A673 (cell line): ENCODE data around the gene FRMD3. TPM values are rescaled to one million over a fixed set of nuclear protein-coding genes. Genes with fewer than 3 reads are reported as not detected.

ENCODE experiments used
- BruUV-seq: library from RNA; stranded (reverse); fragments of 400-500 nt; replicated peaks from 2 replicates; lab custom pipeline; 2021; lab: Mats Ljungman, UMichigan
- CTCF ChIA-PET: fragments of 300-600 bp; sonication (Branson Sonifier 250); formaldehyde crosslinking; loops from one replicate; lab custom pipeline; 2022; ENCODE audit warnings: antibody characterized with exemption; lab: Charles Lee
- POLR2A ChIA-PET: fragments of 300-600 bp; sonication (Branson Sonifier 250); formaldehyde crosslinking; loops from one replicate; lab custom pipeline; 2022; ENCODE audit warnings: antibody characterized with exemption; ENCODE audit not compliant: low non-redundant PET; lab: Charles Lee
- DNase-seq: peaks from one replicate; pipeline ENCODE4 v3.0.0-alpha.2; 2015; ENCODE audit warnings: low spot score
- H3K27ac ChIP-seq: fragments of 200-600 bp; sonication (generic); 2 replicates; pipeline ENCODE4 v1.5.1; 2016; ENCODE audit warnings: mixed run types, low read depth, mild to moderate bottlenecking, mixed read lengths, antibody characterized with exemption, low read length; ENCODE audit not compliant: poor library complexity, severe bottlenecking
- H3K27me3 ChIP-seq: fragments of 200-600 bp; sonication (generic); replicated peaks from 2 replicates; pipeline ENCODE4 v1.6.1; 2017; ENCODE audit warnings: mixed run types, low read depth, mild to moderate bottlenecking, mixed read lengths, antibody characterized with exemption, low read length; ENCODE audit not compliant: insufficient read depth, poor library complexity
- H3K36me3 ChIP-seq: fragments of 200-600 bp; sonication (generic); 2 replicates; pipeline ENCODE4 v1.6.1; 2016; ENCODE audit warnings: mixed run types, mild to moderate bottlenecking, mixed read lengths, antibody characterized with exemption, low read length; ENCODE audit not compliant: insufficient read depth, poor library complexity, severe bottlenecking
- H3K4me1 ChIP-seq: fragments of 200-600 bp; sonication (generic); 2 replicates; pipeline ENCODE4 v1.6.1; 2017; ENCODE audit warnings: mixed run types, mild to moderate bottlenecking, mixed read lengths, antibody characterized with exemption, low read length; ENCODE audit not compliant: insufficient read depth, poor library complexity, severe bottlenecking
- H3K4me3 ChIP-seq: fragments of 200-600 bp; sonication (generic); 2 replicates; pipeline ENCODE4 v1.5.1; 2016; ENCODE audit warnings: low read depth, mixed run types, mild to moderate bottlenecking, mixed read lengths, low read length; ENCODE audit not compliant: poor library complexity, severe bottlenecking
- H3K9me3 ChIP-seq: fragments of 200-600 bp; sonication (generic); 2 replicates; pipeline ENCODE4 v1.6.1; 2016; ENCODE audit warnings: mixed run types, low read depth, mild to moderate bottlenecking, mixed read lengths, antibody characterized with exemption, low read length; ENCODE audit not compliant: poor library complexity, severe bottlenecking
- CTCF ChIP-seq: fragments of 300-800, 200-600 bp; sonication (generic); conservative IDR thresholded peaks from 2 replicates; pipeline ENCODE4 v1.5.1; 2017; ENCODE audit warnings: low read depth, mild to moderate bottlenecking, antibody characterized with exemption, low read length, moderate library complexity, mixed read lengths
- EZH2 ChIP-seq: fragments of 200-600 bp; sonication (generic); IDR thresholded peaks from 2 replicates; pipeline ENCODE4 v1.6.1; 2017; ENCODE audit warnings: borderline replicate concordance, low read depth, mild to moderate bottlenecking, mixed read lengths, antibody characterized with exemption, low read length; ENCODE audit not compliant: poor library complexity, severe bottlenecking
- intact Hi-C: fragments of 100-400 bp; cut with micrococcal nuclease; formaldehyde crosslinking; loops from one replicate; pipeline ENCODE4 v1.10.0; 2022; ENCODE audit not compliant: unreplicated experiment
- total RNA-seq: library from RNA; stranded (reverse); gene quantifications from 2 replicates; pipeline ENCODE4 v1.2.3, GENCODE V29; 2021

FRMD3 gene
- total RNA-seq, 1 experiment from 2014 or later: 1.0 TPM

DNA sequence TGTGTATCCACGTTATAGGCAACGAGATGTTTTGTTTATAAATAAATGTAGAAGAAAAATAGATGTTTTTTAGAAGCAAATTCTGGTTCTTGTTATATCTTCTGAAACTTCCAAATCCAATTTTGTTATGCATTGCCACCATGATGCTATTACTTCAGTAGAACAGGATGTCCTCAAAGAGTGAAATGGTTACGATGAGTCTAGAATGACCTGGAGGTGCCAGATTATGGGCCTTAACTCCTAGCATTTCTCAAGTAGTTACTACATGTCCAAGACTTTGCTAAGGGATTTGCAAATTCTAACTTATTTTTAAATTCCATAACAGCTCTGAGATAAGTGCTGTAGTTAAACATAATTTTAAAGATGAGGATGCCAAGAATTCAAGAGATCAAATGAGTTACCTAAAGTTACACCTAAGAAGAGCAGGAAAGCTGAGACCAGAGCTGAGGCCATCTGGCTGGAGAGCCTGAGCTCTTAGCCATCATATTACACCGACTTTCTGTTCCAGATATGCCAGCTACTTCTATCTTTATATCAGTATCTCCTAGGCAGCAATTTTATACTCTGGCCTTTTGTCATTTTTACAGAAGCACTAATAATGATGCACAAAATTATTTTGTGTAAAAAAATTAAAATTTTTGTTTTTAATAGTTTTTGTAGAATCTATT is 302.0 kb downstream of the FRMD3 start:
- no TSS peak for BruUV-seq
- CTCF ChIA-PET: no interaction called here

DNA sequence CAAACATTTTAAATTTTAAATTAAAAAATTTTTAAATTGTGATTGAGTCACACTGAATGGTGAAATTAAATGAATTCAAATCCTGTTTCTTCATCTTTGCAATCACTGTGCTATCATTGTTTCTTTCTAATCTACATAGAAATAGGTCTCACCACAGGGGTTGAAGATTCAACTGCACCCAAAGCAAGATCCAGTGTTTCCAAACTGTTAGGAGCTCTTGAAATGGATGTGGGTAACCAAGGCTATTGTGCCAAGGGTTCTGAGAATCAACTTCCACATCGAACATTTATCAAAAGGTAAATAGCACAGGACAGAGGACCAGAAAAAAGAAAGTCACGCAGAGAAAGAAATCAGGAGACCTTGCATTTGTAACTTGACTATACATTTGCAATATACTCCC is 302.7 kb downstream of the FRMD3 start:
- ChIA-PET POLR2A (no interaction called here), CTCF (no interaction called here)
- H3K9me3 ChIP-seq: no peaks in the 10 kb centered on the region
- H3K4me1 ChIP-seq: no peaks in the 10 kb centered on the region
- no peak overlapping the region for H3K27ac ChIP-seq
- TF ChIP-seq CTCF: no peak
- no peak for TF ChIP-seq EZH2
- no TSS peak for BruUV-seq
- intact Hi-C loops: no loop called here
- DNase-seq: no peak
- H3K36me3 ChIP-seq: no peaks in the 10 kb centered on the region
- H3K27me3 ChIP-seq: no peaks in the 10 kb centered on the region
- no peak overlapping the region for H3K4me3 ChIP-seq

More for the DNA sequence above, 302.0 kb downstream of the FRMD3 start:
- H3K9me3 ChIP-seq: no peaks in the 10 kb centered on the region
- no peaks in the 10 kb centered on the region for H3K27me3 ChIP-seq
- intact Hi-C loops: no loop called here
- H3K4me1 ChIP-seq: no peaks in the 10 kb centered on the region
- H3K27ac ChIP-seq: no peak overlapping the region
- H3K4me3 ChIP-seq: no peak overlapping the region
- DNase-seq: no peak
- POLR2A ChIA-PET: no interaction called here
- no peaks in the 10 kb centered on the region for H3K36me3 ChIP-seq
- no peak for TF ChIP-seq EZH2
- no peak for TF ChIP-seq CTCF

GRCh38 chr9:83234541-83234940 is 303.7 kb downstream of the FRMD3 start:
- ChIA-PET CTCF (no interaction called here), POLR2A (no interaction called here)
- TF ChIP-seq EZH2: no peak
- TF ChIP-seq CTCF: no peak
- DNase-seq: no peak
- no peaks in the 10 kb centered on the region for H3K4me1 ChIP-seq
- H3K4me3 ChIP-seq: no peak overlapping the region
- no peaks in the 10 kb centered on the region for H3K36me3 ChIP-seq
- no peak overlapping the region for H3K27ac ChIP-seq
- H3K9me3 ChIP-seq: no peaks in the 10 kb centered on the region
- H3K27me3 ChIP-seq: no peaks in the 10 kb centered on the region
- intact Hi-C loops: no loop called here
- no TSS peak for BruUV-seq
